ENCODE results near the gene USP43.
"Not testable (repeated sequence)": the region's sequence is repeated elsewhere in the genome, so short reads cannot be mapped to it uniquely, and the experiment has no call there.

USP43 gene

GRCh38 chr17:9644910-9645751 lies at the start of gene USP43:
Gene USP43, plus strand, starts transcription at chr17:9645517. Its CDS starts 116 bp downstream, at chr17:9645633.
- DNase-seq (ENCODE audit: low spot score): no peak

- not testable (repeated sequence) for DNase-seq (ENCODE audit: low spot score)
Observed at GRCh38 chr17:9597638-9598037, 47.7 kb upstream of the USP43 start.

GRCh38 chr17:9598661-9599060 lies 46.7 kb upstream of the USP43 start:
- no peak for DNase-seq (ENCODE audit: low spot score)

DNA sequence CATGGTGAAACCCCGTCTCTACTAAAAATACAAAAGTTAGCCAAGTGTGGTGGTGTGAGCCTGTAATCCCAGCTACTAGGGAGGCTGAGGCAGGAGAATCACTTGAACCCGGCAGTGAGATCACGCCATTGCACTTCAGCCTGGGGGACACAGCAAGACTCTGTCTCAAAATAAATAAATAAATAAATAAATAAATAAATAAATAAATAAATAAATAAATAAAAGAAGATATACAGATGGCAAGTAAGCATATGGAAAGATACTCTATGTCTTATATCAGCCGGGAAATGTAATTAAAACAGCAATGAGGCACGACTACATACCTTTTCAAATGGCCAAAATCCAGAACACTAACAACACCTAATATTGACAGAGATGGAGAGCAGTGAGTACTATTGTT lies 40.7 kb upstream of the USP43 start:
- DNase-seq (ENCODE audit: low spot score): not testable (repeated sequence)

- DNase-seq (ENCODE audit: low spot score): no peak
Observed at GRCh38 chr17:9606453-9606852, 38.9 kb upstream of the USP43 start.

- not testable (repeated sequence) for DNase-seq (ENCODE audit: low spot score)
Observed at GRCh38 chr17:9607058-9607457, 38.3 kb upstream of the USP43 start.

GRCh38 chr17:9611557-9611956 lies 33.8 kb upstream of the USP43 start:
- DNase-seq (ENCODE audit: low spot score): no peak

DNA sequence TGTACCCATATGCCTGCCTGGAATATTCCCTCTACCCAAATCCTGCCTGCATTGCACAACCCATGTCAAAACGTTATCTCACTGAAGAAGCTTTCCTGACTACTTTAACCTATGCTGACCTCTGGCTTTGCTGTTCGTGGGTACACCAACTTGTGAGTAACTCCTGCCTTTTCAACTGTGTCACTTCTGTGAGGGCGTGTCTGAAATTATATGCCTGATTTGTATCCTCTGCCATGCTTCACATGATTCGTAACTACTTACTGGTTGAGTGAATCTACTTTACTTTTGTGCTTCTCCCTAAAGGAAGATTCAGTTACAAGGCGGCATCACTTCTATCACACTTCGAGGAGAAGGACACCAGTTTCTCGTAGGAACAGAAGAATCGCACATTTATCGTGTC lies 33.3 kb upstream of the USP43 start:
- no peak for DNase-seq (ENCODE audit: low spot score)

GRCh38 chr17:9615486-9615885 lies 29.8 kb upstream of the USP43 start:
- DNase-seq (ENCODE audit: low spot score): no peak

DNA sequence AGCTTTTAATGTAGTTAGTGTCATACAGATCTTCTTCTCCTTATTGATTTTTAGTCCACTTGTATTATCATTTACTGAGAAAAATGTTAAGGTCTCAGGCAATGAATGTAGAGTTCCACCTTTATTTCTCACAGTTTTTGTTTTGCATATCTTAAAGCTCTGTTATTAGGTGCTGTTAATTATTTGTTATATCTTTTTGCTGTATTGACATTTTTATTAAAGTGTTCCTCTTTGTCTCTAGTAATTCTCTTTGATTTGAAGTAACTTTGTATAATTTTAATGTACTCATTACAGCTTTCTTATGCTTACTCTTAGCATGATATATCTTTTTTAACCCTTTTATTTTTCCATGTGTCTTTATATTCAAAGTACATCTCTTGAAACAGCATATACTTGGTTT lies 22.4 kb upstream of the USP43 start:
- DNase-seq (ENCODE audit: low spot score): no peak

GRCh38 chr17:9628509-9628908 lies 16.8 kb upstream of the USP43 start:
- no peak for DNase-seq (ENCODE audit: low spot score)

GRCh38 chr17:9632741-9633140 lies 12.6 kb upstream of the USP43 start:
- no peak for DNase-seq (ENCODE audit: low spot score)

- no peak for DNase-seq (ENCODE audit: low spot score)
Observed at GRCh38 chr17:9635340-9635739, 10.0 kb upstream of the USP43 start.

GRCh38 chr17:9636501-9636900 lies 8.8 kb upstream of the USP43 start:
- DNase-seq (ENCODE audit: low spot score): no peak

- DNase-seq (ENCODE audit: low spot score): not testable (repeated sequence)
Observed at GRCh38 chr17:9640388-9640787, 4.9 kb upstream of the USP43 start.

GRCh38 chr17:9643611-9644010 lies 1.7 kb upstream of the USP43 start:
- no peak for DNase-seq (ENCODE audit: low spot score)

GRCh38 chr17:9645851-9646545 lies 681 bp downstream of the USP43 start:
- DNase-seq (ENCODE audit: low spot score): no peak

- DNase-seq (ENCODE audit: low spot score): no peak
Observed at GRCh38 chr17:9646546-9646885, 1.2 kb downstream of the USP43 start.

DNA sequence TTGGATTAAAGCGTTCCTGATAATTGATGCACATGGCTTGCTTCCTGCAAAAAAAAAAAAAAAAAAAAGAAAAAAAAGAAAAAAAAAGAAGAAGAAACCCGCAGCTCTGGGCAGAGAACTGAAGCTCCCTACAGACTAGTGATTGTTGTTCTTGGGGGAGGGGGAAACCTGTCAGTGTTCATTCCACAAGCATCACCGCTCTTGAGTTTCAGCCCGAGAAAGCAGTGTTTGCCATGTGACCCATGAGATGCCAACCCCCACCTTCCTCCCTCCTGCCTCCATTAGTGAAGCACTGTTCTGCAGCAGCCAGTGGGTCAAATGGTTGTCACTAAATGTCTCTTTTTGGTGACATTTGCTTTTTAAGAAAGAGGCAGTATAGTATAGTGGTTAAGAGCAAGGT lies 1.7 kb downstream of the USP43 start:
- no peak for DNase-seq (ENCODE audit: low spot score)

GRCh38 chr17:9648521-9649110 lies 3.3 kb downstream of the USP43 start:
- no peak for DNase-seq (ENCODE audit: low spot score)

DNA sequence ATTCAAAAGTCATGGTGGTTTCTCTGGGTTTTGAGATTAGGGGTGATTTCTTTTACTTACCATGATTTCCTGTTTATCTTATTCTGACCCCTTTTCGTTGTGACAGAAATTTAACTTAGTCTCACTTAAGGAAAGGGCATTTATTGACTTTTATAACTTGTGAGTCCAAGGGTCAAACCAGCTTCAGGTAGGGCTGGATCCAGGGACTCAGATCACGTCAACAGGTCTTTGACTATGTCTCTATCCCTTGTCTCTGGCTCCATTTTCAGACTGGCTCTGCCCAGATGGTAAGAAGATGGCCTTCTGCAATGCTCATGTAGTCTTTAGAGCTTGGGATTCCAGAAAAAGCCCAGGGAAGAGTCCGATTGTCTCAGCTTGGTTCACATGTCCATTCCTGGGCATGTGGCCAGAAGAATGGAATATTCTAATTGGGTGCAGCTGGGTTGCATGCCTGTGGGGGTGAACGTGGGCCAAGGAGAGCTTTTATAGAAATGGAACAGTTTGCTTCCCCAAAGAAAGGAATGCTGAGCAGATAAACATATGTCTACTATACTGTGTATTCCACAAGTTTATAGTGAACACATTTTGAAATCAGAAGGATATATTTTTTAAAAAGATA lies 13.4 kb downstream of the USP43 start:
- no peak for DNase-seq (ENCODE audit: low spot score)

- DNase-seq (ENCODE audit: low spot score): no peak
Observed at GRCh38 chr17:9661027-9661426, 15.7 kb downstream of the USP43 start.

DNA sequence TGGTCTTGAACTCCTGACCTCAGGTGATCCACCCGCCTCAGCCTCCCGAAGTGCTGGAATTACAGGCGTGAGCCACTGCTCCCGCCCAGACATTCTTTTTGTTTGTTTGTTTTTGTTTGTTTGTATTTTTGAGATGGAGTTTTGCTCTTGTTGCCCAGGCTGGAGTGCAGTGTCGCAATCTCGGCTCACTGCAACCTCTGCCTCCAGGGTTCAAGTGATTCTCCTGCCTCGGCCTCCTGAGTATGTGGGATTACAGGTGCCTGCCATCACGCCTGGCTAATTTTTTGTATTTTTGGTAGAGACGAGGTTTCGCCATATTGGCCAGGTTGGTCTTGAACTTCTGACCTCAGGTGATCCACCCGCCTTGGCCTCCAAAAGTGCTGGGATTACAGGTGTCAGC lies 18.2 kb downstream of the USP43 start:
- not testable (repeated sequence) for DNase-seq (ENCODE audit: low spot score)
